Calu3 (cell line): Measurements from ENCODE around the gene TXLNG. TPM values are rescaled to one million over a fixed set of nuclear protein-coding genes. Genes with fewer than 3 reads are reported as not detected.

Experiments used
- BruUV-seq: library from RNA; stranded (reverse); fragments of 400-500 nt; replicated peaks from 2 replicates; lab custom pipeline; 2021; lab: Mats Ljungman, UMichigan
- CTCF ChIA-PET: fragments of 300-600 bp; sonication (Branson Sonifier 250); formaldehyde crosslinking; loops from one replicate; lab custom pipeline; 2022; ENCODE audit warnings: antibody characterized with exemption; lab: Charles Lee
- DNase-seq: peaks from one replicate; pipeline ENCODE4 v3.0.0; 2022
- H3K27ac Mint-ChIP-seq: one replicate; pipeline ENCODE4 v1.8.0; 2022; ENCODE audit warnings: mixed read lengths; ENCODE audit not compliant: unreplicated experiment
- H3K27me3 Mint-ChIP-seq: one replicate; pipeline ENCODE4 v1.8.0; 2022; ENCODE audit warnings: mixed read lengths; ENCODE audit not compliant: unreplicated experiment
- H3K36me3 Mint-ChIP-seq: one replicate; pipeline ENCODE4 v1.8.0; 2022; ENCODE audit warnings: mild to moderate bottlenecking, moderate library complexity, mixed read lengths; ENCODE audit not compliant: insufficient read depth, unreplicated experiment
- H3K4me1 Mint-ChIP-seq: one replicate; pipeline ENCODE4 v1.8.0; 2022; ENCODE audit warnings: mild to moderate bottlenecking, low read depth, mixed read lengths; ENCODE audit not compliant: unreplicated experiment
- H3K4me3 Mint-ChIP-seq: one replicate; pipeline ENCODE4 v1.8.0; 2022; ENCODE audit warnings: mild to moderate bottlenecking, low read depth, moderate library complexity, mixed read lengths; ENCODE audit not compliant: unreplicated experiment
- H3K9me3 Mint-ChIP-seq: one replicate; pipeline ENCODE4 v1.8.0; 2022; ENCODE audit warnings: low read depth, mixed read lengths; ENCODE audit not compliant: unreplicated experiment
- CTCF ChIP-seq: fragments of 200-600 bp; IDR thresholded peaks from one replicate; pipeline ENCODE4 v1.8.0; 2022; ENCODE audit warnings: antibody characterized with exemption; ENCODE audit not compliant: unreplicated experiment
- intact Hi-C: fragments of 100-400 bp; cut with micrococcal nuclease; formaldehyde crosslinking; loops from one replicate; pipeline ENCODE4 v1.10.0; 2022; ENCODE audit not compliant: unreplicated experiment
- total RNA-seq: library from RNA; stranded (reverse); gene quantifications from 2 replicates; pipeline ENCODE4 v1.2.3, GENCODE V29; 2022

TXLNG gene
- total RNA-seq, 1 experiment from 2014 or later, result 22.2 TPM

GRCh38 chrX:16845686-16846085 lies 59.4 kb downstream of the TXLNG start:
- no peaks in the 10 kb centered on the region for H3K9me3 Mint-ChIP-seq
- CTCF ChIA-PET, result no interaction called here
- intact Hi-C loops, result no loop called here
- no peaks in the 10 kb centered on the region for H3K4me1 Mint-ChIP-seq
- H3K27ac Mint-ChIP-seq, result no peak overlapping the region
- peaks cover 30% of the 10 kb centered on the region for H3K36me3 Mint-ChIP-seq
- no peaks in the 10 kb centered on the region for H3K27me3 Mint-ChIP-seq
- H3K4me3 Mint-ChIP-seq, result no peak overlapping the region
- no peak for DNase-seq
- BruUV-seq, result no TSS peak
- TF ChIP-seq CTCF, result no peak

GRCh38 chrX:16848541-16848940 lies 62.3 kb downstream of the TXLNG start:
- no peak for DNase-seq
- Mint-ChIP-seq H3K4me1 (no peaks in the 10 kb centered on the region), H3K36me3 (peaks cover 35% of the 10 kb centered on the region), H3K27ac (no peak overlapping the region), H3K4me3 (no peak overlapping the region), H3K9me3 (no peaks in the 10 kb centered on the region), H3K27me3 (no peaks in the 10 kb centered on the region)
- no TSS peak for BruUV-seq
- CTCF ChIA-PET, result no interaction called here
- no peak for TF ChIP-seq CTCF
- intact Hi-C loops, result no loop called here

DNA sequence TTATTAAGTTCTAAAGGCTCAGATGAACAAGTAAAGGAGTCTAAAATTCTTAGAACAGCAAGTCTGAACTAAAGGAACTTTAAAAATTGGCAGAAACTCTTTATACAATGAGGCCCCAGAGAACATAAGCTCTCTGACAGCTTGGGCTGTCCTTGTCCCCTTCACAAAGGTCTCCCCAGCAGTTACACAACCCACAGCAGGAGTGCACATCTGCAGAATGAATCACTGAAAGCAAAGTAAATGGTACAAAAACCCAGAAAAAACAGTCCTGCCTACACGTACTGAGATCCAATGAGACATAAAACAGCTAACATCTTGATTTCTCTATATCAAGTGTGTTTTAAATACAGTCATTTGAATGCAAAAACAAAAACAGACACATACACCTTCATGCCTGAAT lies 65.2 kb downstream of the TXLNG start:
- no TSS peak for BruUV-seq
- no peaks in the 10 kb centered on the region for H3K27me3 Mint-ChIP-seq
- TF ChIP-seq CTCF, result no peak
- H3K4me1 Mint-ChIP-seq, result no peaks in the 10 kb centered on the region
- intact Hi-C loops, result no loop called here
- no peak for DNase-seq
- H3K4me3 Mint-ChIP-seq, result no peak overlapping the region
- CTCF ChIA-PET, result no interaction called here
- H3K36me3 Mint-ChIP-seq, result peaks cover 53% of the 10 kb centered on the region
- H3K9me3 Mint-ChIP-seq, result no peaks in the 10 kb centered on the region
- no peak overlapping the region for H3K27ac Mint-ChIP-seq

DNA sequence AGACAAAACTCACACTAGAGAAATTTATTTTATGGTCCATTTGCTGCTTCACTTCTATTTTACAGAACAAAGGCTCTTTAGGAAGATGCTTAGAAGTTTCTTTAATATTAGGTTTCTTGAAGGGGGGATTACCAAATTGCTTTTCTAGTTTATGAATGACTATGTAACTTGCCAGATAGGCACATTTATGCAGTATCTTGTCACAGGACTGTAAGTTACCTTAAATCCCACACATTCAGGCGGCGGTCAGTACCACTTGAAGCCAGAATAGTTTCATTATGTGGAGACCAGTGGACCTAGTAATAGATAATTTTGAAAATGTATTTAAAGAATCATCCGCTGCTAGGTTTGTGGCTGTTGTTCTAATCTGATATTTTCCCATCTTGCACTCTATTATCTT lies 65.6 kb downstream of the TXLNG start:
- no peaks in the 10 kb centered on the region for H3K27me3 Mint-ChIP-seq
- H3K36me3 Mint-ChIP-seq, result peaks cover 53% of the 10 kb centered on the region
- H3K9me3 Mint-ChIP-seq, result no peaks in the 10 kb centered on the region
- no peak overlapping the region for H3K4me3 Mint-ChIP-seq
- intact Hi-C loops, result no loop called here
- no peak for DNase-seq
- no TSS peak for BruUV-seq
- no peak for TF ChIP-seq CTCF
- no peaks in the 10 kb centered on the region for H3K4me1 Mint-ChIP-seq
- CTCF ChIA-PET, result no interaction called here
- H3K27ac Mint-ChIP-seq, result no peak overlapping the region
